Measurements from ENCODE around the gene TRIM17.

The TRIM17 gene

GRCh38 chr1:228392111-228392936, 24.3 kb downstream of the TRIM17 start:
- POLR2A ChIA-PET: interaction anchor here (0.7 kb wide), 1 partner anchor 95 kb away, joined by 3 read pairs; the partner anchor contains the start of gene RNF187
- DNase-seq (ENCODE audit: low read depth, low spot score): no peak
- no peak for TF ChIP-seq CTCF (IDR thresholded peaks at IDR 0.05; ENCODE audit: insufficient read depth, low read length, missing control alignments)
- no peak overlapping the region for H3K4me3 ChIP-seq (ENCODE audit: low read depth, low read length)
- CTCF ChIA-PET: interaction anchor here (1.2 to 4.1 kb wide), 5 partner anchors 11 to 269 kb away, joined by 3 to 37 read pairs (median 5); no protein-coding TSS in a partner anchor

GRCh38 chr1:228391411-228392020, 25.1 kb downstream of the TRIM17 start:
- no peak for TF ChIP-seq CTCF (IDR thresholded peaks at IDR 0.05; ENCODE audit: insufficient read depth, low read length, missing control alignments)
- ChIA-PET POLR2A (no interaction called here), CTCF (interaction anchor here (1.3 to 4.1 kb wide), 3 partner anchors 13 to 17 kb away, joined by 3 to 37 read pairs (median 3); no protein-coding TSS in a partner anchor)
- H3K4me3 ChIP-seq (ENCODE audit: low read depth, low read length): no peak overlapping the region
- no peak for DNase-seq (ENCODE audit: low read depth, low spot score)

- ChIA-PET POLR2A (no interaction called here), CTCF (interaction anchor here (1.5 kb wide), 1 partner anchor 16 kb away, joined by 3 read pairs; no protein-coding TSS in a partner anchor)
- TF ChIP-seq CTCF (IDR thresholded peaks at IDR 0.05; ENCODE audit: insufficient read depth, low read length, missing control alignments): no peak
- no peak for DNase-seq (ENCODE audit: low read depth, low spot score)
- H3K4me3 ChIP-seq (ENCODE audit: low read depth, low read length): no peak overlapping the region
Measured at GRCh38 chr1:228390649-228391048, 26.0 kb downstream of the TRIM17 start.

- CTCF ChIA-PET: interaction anchor here (1.0 kb wide), 1 partner anchor 256 kb away, joined by 3 read pairs; no protein-coding TSS in a partner anchor
- no peak for DNase-seq (ENCODE audit: low read depth, low spot score)
- POLR2A ChIA-PET: no interaction called here
- TF ChIP-seq CTCF (IDR thresholded peaks at IDR 0.05; ENCODE audit: insufficient read depth, low read length, missing control alignments): no peak
- H3K4me3 ChIP-seq (ENCODE audit: low read depth, low read length): no peak overlapping the region
Measured at GRCh38 chr1:228387321-228387720, 29.3 kb downstream of the TRIM17 start.

GRCh38 chr1:228385232-228385631, 31.4 kb downstream of the TRIM17 start:
- DNase-seq (ENCODE audit: low read depth, low spot score): no peak
- ChIA-PET POLR2A (no interaction called here), CTCF (no interaction called here)
- H3K4me3 ChIP-seq (ENCODE audit: low read depth, low read length): no peak overlapping the region
- TF ChIP-seq CTCF (IDR thresholded peaks at IDR 0.05; ENCODE audit: insufficient read depth, low read length, missing control alignments): no peak

- POLR2A ChIA-PET: no interaction called here
- CTCF ChIA-PET: interaction anchor here (1.0 kb wide), 1 partner anchor 9 kb away, joined by 3 read pairs; no protein-coding TSS in a partner anchor
- DNase-seq (ENCODE audit: low read depth, low spot score): no peak
- no peak for TF ChIP-seq CTCF (IDR thresholded peaks at IDR 0.05; ENCODE audit: insufficient read depth, low read length, missing control alignments)
- H3K4me3 ChIP-seq (ENCODE audit: low read depth, low read length): no peak overlapping the region
Measured at GRCh38 chr1:228383773-228384172, 32.9 kb downstream of the TRIM17 start.

Data from AG04449 (cell line).